GM12878 (cell line): Measurements from ENCODE around the gene FIGNL2. TPM values are rescaled to one million over a fixed set of nuclear protein-coding genes. Genes with fewer than 3 reads are reported as not detected.

ENCODE experiments used
- ATAC-seq: fragments of 200-7000 bp; cut with Tn5 transposase; 3 replicates; pipeline ENCODE4 v1.9.1; 2020; ENCODE audit warnings: mild to moderate bottlenecking, moderate library complexity
- BruUV-seq: library from RNA; stranded (reverse); fragments of 400-500 nt; replicated peaks from 2 replicates; lab custom pipeline; 2021; lab: Mats Ljungman, UMichigan
- CTCF ChIA-PET: fragments of 300-600 bp; sonication (Branson Sonifier 250); formaldehyde crosslinking; extraction: SDS; loops from one replicate; lab custom pipeline; 2021; ENCODE audit warnings: inconsistent platforms; lab: Yijun Ruan, JAX
- POLR2A ChIA-PET: fragments of 350-600 bp; formaldehyde crosslinking; extraction: SDS; loops from one replicate; lab custom pipeline; 2021; ENCODE audit warnings: inconsistent platforms; lab: Charles Lee
- RAD21 ChIA-PET: fragments of 300-600 bp; sonication (Branson Sonifier 250); formaldehyde crosslinking; loops from one replicate; lab custom pipeline; 2023; ENCODE audit warnings: antibody characterized with exemption; ENCODE audit not compliant: unreplicated experiment; lab: Charles Lee
- SMC1A ChIA-PET: fragments of 300-600 bp; sonication (Branson Sonifier 250); formaldehyde crosslinking; loops from one replicate; lab custom pipeline; 2023; ENCODE audit not compliant: unreplicated experiment, uncharacterized antibody; lab: Charles Lee
- DNase-seq: peaks from one replicate; pipeline ENCODE4 v3.0.0-alpha.2; 2011; ENCODE audit warnings: low read depth, low spot score
- FAIRE-seq: peaks from 3 replicates; lab custom pipeline; 2011; peaks lifted over from hg19 to GRCh38; lab: Jason Lieb, UNC
- H2AFZ ChIP-seq: 2 replicates; pipeline ENCODE4 v1.6.0; 2011; ENCODE audit warnings: low read depth, low read length, control low read depth; ENCODE audit not compliant: control insufficient read depth
- H3K27ac ChIP-seq: 2 replicates; pipeline ENCODE4 v1.5.1; 2011; ENCODE audit warnings: control low read depth; ENCODE audit not compliant: control insufficient read depth, insufficient read depth
- H3K27me3 ChIP-seq, 2 experiments: replicated peaks in 1 of 2; 2 replicates each; pipeline versions ENCODE4 v1.6.0 to v1.6.1; 2011; ENCODE audit warnings: low read length in 1 of 2; ENCODE audit not compliant: control insufficient read depth in 2 of 2, insufficient read depth in 2 of 2
- H3K36me3 ChIP-seq, 2 experiments: 2 replicates each; pipeline ENCODE4 v1.5.1; 2011; ENCODE audit warnings: low read length in 1 of 2; ENCODE audit not compliant: control insufficient read depth in 2 of 2, insufficient read depth in 2 of 2
- H3K4me1 ChIP-seq: 2 replicates; pipeline ENCODE4 v1.6.1; 2011; ENCODE audit warnings: mild to moderate bottlenecking, low read length, moderate library complexity, mixed read lengths; ENCODE audit not compliant: control insufficient read depth, insufficient read depth
- H3K4me2 ChIP-seq: 2 replicates; pipeline ENCODE4 v1.6.0; 2011; ENCODE audit warnings: control low read depth; ENCODE audit not compliant: control insufficient read depth, insufficient read depth
- H3K4me3 ChIP-seq: fragments of 200-600 bp; sonication (generic); 2 replicates; pipeline ENCODE4 v1.5.1; 2016
- H3K79me2 ChIP-seq: 2 replicates; pipeline ENCODE4 v1.6.0; 2011; ENCODE audit warnings: low read length; ENCODE audit not compliant: control insufficient read depth, insufficient read depth
- H3K9ac ChIP-seq: 2 replicates; pipeline ENCODE4 v1.8.0; 2011; ENCODE audit warnings: low read length, control low read depth, mixed read lengths; ENCODE audit not compliant: control insufficient read depth, insufficient read depth
- H3K9me3 ChIP-seq: replicated peaks from 3 replicates; pipeline ENCODE4 v1.5.1; 2011; ENCODE audit warnings: mild to moderate bottlenecking, low read length; ENCODE audit not compliant: control insufficient read depth, insufficient read depth
- H4K20me1 ChIP-seq: 2 replicates; pipeline ENCODE4 v1.6.0; 2011; ENCODE audit not compliant: control insufficient read depth, insufficient read depth
- ATF7 ChIP-seq: fragments of 450-650 bp; IDR thresholded peaks from 2 replicates; pipeline ENCODE4 v1.6.1; 2016; ENCODE audit warnings: low read depth, mild to moderate bottlenecking
- GABPA ChIP-seq: IDR thresholded peaks from 2 replicates; pipeline ENCODE4 v1.6.1; 2014; ENCODE audit warnings: antibody characterized with exemption, low read depth, mild to moderate bottlenecking, inconsistent platforms
- NFIC ChIP-seq: IDR thresholded peaks from 2 replicates; pipeline ENCODE4 v1.6.1; 2012; ENCODE audit warnings: low read depth, mild to moderate bottlenecking, inconsistent platforms, low read length, moderate library complexity
- PAX5 ChIP-seq: IDR thresholded peaks from 2 replicates; pipeline ENCODE4 v1.6.1; 2011; ENCODE audit warnings: low read depth, low read length, borderline replicate concordance
- REST ChIP-seq: IDR thresholded peaks from 2 replicates; pipeline ENCODE4 v1.6.1; 2012; ENCODE audit warnings: mild to moderate bottlenecking, low read depth, low read length
- STAT3 ChIP-seq: IDR thresholded peaks from 2 replicates; pipeline ENCODE4 v1.6.1; 2011; ENCODE audit warnings: low read depth, low read length, improper control_type of control experiment
- ZNF592 ChIP-seq: fragments of 450-650 bp; IDR thresholded peaks from 2 replicates; pipeline ENCODE4 v1.6.1; 2017; ENCODE audit warnings: mild to moderate bottlenecking, moderate library complexity
- ZNF687 ChIP-seq: fragments of 450-650 bp; IDR thresholded peaks from 2 replicates; pipeline ENCODE4 v1.6.1; 2017; ENCODE audit warnings: mild to moderate bottlenecking, moderate library complexity
- WGBS: methylation state at CpG from one replicate; pipeline ENCODE4 v1.1.6; 2016; ENCODE audit warnings: low lambda C conversion rate; ENCODE audit not compliant: insufficient replicate concordance, insufficient coverage; ENCODE audit errors: missing lambda C conversion rate; 5-methylcytosine and 5-hydroxymethylcytosine counted together
- in situ Hi-C: fragments of 300-500 bp; cut with MboI; formaldehyde crosslinking; loops from 9 replicates; pipeline ENCODE4 v1.14.3; 2018; ENCODE audit warnings: mixed read lengths
- intact Hi-C: fragments of 100-400 bp; cut with micrococcal nuclease; formaldehyde crosslinking; loops from one replicate; pipeline ENCODE4 v1.14.2; 2022; ENCODE audit not compliant: unreplicated experiment
- polyA plus RNA-seq, 11 experiments: library from polyadenylated mRNA; depleted of rRNA in 4 of 11; unstranded in 6 of 11; stranded (reverse) in 5 of 11; fragments of >200 nt; fragmentation: Nextera tagmentation in 4 of 11; fragmentation: Illumina TruSeq in 1 of 11; extraction: Ambion mirVana in 4 of 11; extraction: Trizol in 1 of 11; gene quantifications; 1 replicate in 1 of 11; 2 replicates in 10 of 11; pipeline versions ENCODE4 v1.2.1 to v1.2.3, GENCODE V29; 2011 to 2016; ENCODE audit warnings: inconsistent platforms in 2 of 11, missing spikeins in 2 of 11, low read depth in 1 of 11
- total RNA-seq, 4 experiments: library from RNA; depleted of rRNA in 3 of 4; stranded (reverse); fragments of >200 nt in 3 of 4; fragmentation: Illumina TruSeq in 1 of 4; extraction: Trizol in 1 of 4; gene quantifications; 2 replicates each; pipeline versions ENCODE4 v1.2.1 to v1.2.3, GENCODE V29; 2013 to 2021

The FIGNL2 gene
- total and polyA plus RNA-seq, 10 of the 15 experiments (the other 5 are each of a cell fraction or from before 2014, with no cell fraction given) = not detected

DNA sequence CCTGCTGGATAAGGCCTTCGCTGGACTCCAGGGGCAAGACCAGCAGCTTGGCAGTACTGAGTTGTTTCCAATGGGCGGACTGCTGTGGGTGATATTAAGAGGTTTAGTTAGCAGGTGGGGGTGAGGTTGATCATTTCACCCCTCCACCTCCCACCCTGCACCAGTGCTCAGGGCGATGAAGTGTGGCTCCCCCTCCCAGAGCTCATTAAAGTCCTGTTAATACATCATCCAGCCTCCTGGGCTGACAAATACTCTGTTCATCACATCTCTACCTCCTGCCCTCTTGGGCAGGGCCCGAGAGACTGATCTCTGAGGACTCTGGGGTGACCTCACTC, 2.4 kb upstream of the FIGNL2 start:
- H4K20me1 ChIP-seq = no peaks in the 10 kb centered on the region
- H3K27ac ChIP-seq = no peak overlapping the region
- no peak overlapping the region for H3K9ac ChIP-seq
- CTCF ChIA-PET = no interaction called here
- WGBS = 22% methylated on average over 4 of the region's 4 CpGs
- H3K79me2 ChIP-seq = no peaks in the 10 kb centered on the region
- ATAC-seq (no peak), FAIRE-seq (no peak), DNase-seq (no peak)
- POLR2A ChIA-PET = no interaction called here
- H2AFZ ChIP-seq = no peak overlapping the region
- SMC1A ChIA-PET = no interaction called here
- no peak overlapping the region for H3K4me2 ChIP-seq
- no peaks in the 10 kb centered on the region for H3K36me3 ChIP-seq
- RAD21 ChIA-PET = no interaction called here
- no peaks in the 10 kb centered on the region for H3K9me3 ChIP-seq
- intact Hi-C loops = no loop called here
- H3K27me3 ChIP-seq = peaks cover 0 to 4% of the 10 kb centered on the region in 2 experiments; a peak in 3 of 4 replicates
- in situ Hi-C loops = no loop called here
- TF ChIP-seq REST (no peak), GABPA (no peak), STAT3 (no peak), NFIC (no peak), ATF7 (no peak), ZNF592 (no peak), ZNF687 (no peak), PAX5 (no peak)
- no peaks in the 10 kb centered on the region for H3K4me1 ChIP-seq
- BruUV-seq = no TSS peak
- H3K4me3 ChIP-seq = no peak overlapping the region
